Stimulated activated CD4-positive, alpha-beta T cell treated with anti-CD3 and anti-CD28 coated beads, TNF-alpha, amount 100 ng/mL, for 4 hours (primary cell): ENCODE measurements around the gene MVB12A.

Experiments
- DNase-seq, 3 experiments: peaks; one replicate each; pipeline ENCODE4 v3.0.0-alpha.2; 2020; ENCODE audit warnings: low read depth in 3 of 3

Gene MVB12A

DNA sequence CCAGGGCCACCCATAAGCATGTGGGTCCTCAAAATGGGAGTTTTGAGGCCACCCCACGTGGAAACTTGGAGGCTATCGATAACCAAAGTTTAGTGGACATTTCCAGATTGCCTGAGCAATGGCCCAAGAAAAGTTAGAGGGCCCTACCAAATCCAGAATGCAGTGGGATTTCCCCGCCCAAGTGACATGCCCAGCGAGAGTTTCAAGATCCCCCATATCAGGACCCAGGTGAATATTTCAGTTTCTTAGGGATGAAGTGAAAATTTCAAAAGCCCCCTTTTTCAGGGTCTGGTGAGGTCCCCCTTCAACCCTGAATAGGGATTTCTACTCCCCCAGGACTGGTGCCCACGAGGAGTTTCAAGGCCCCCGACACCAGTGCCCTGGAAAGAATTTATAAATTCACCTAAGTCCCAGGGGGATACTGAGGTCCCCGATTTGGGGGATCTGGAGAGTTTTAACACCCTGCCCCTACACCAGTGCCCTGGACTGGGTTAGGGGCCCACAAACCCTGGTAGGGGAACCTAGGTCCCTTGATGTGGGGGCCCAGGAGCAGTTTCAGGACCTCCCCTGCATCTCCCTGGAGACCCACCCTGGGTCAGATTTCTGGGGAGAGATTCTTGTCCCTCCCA is 15.1 kb upstream of the MVB12A start:
- no peak for DNase-seq

DNA sequence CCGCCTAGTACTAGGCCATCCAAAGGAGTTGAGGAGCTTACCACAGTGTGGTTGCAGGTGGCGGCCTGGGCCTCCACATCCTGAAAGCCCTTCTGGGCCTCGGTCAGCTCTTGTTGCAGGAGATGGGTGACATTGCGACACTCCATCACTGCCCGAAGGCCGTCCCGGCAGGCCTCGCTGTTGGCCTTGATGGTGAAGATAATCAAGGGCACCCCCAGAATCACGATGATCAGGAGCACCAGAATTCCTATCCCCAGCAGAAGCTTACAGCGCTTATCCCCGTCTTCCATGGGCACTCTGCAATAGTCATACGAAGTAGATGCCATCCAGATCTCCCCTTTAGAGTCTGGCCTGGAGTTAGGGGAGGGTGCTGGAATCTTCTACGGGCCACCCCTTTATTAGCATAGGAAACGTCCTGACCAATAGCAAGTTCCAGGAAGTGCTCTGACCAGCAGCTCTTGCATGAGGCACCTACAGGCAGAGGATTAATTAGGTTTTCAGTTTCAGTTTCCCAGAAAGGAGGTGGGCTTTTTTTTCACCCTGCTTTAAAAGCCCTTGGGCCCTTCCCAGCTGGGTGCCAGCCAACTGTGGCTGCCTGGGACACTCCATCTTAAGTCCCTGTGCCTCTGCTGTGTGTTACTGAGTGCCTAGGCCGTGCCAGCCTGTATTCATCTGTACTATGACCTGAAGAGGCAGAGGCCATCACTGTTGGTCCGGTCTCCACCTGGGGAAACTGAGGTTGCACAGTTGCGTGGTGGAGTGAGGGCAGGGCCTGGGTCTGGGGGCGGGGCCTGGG is 14.4 kb upstream of the MVB12A start, which contains the start of gene BST2:
Gene BST2, minus strand, starts transcription at position 381 of the 796 bp plus-strand sequence. Its CDS starts 55 bp downstream, at position 326.
- DNase-seq: peak in 1 of 3 experiments; percentile 29

DNA sequence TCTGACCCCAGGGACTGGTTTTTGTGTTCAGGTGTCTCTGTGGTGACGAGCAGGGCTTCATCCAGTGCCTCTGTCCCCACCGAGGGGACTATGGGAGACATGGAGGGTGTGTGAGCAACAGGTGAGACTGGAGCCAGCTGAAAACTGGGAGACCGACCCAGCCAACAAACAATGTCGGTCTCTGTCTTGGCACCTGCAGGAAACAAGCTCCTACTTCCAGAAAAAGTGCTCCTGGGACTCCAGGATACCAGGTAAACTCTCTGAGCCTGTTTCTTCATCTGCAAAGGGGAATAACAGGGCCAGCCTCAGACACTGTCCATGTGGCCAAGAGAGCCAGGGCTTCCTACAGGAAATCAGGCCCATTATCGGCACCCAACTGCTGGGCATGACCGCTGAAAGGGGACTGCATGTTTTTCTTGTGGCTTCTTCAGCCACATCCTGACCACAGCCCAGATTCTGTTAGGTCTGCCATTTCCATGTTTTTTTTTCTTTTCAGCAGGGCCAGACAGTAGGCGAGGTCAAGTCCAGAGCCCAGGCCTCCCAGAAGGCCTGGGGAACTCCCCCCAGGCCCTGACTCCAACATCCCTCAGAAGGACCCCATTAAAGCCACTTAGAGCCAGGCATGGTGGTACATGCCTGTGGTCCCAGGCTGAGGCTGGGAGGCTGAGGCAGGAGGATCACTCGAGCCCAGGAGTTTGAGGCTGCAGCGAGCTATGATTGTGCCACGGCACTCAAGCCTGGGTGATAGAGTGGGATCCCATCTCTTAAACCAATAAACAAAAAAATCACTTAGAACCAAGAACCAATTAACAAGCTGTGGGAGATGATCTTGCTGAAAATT is 13.6 kb upstream of the MVB12A start:
- no peak for DNase-seq

DNA sequence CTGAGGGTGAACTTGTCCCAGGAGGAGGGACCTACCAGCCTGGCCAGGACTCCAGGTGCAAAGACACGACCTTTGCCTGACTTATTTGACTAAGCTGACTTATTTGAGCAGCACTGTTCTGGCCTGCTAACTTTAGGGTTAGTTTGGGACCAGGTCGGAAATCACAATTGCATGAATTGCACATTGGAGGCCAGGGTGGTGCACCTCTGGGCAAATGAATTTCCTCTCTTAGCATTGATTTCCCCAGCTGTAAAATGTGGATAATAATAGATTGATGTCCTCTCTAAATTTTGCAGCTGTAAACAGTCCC is 13.0 kb upstream of the MVB12A start:
- no peak for DNase-seq

DNA sequence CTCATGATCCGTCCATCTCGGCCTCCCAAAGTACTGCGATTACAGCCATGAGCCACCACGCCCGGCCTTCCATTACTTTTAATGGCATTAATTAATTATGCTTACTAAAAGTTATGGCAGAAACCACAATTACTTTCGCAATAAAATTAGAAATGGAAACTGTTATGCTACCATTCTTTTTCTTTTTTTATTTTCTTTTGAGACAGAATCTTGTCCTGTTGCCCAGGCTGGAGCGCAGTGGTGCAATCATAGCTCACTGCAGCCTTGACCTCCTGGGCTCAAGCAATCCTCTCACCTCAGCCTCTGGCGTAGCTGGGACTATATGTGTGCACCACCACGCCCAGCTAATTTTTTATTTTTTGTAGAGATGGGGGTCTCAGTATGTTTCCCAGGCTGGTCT is 9.9 kb upstream of the MVB12A start:
- no peak for DNase-seq

DNA sequence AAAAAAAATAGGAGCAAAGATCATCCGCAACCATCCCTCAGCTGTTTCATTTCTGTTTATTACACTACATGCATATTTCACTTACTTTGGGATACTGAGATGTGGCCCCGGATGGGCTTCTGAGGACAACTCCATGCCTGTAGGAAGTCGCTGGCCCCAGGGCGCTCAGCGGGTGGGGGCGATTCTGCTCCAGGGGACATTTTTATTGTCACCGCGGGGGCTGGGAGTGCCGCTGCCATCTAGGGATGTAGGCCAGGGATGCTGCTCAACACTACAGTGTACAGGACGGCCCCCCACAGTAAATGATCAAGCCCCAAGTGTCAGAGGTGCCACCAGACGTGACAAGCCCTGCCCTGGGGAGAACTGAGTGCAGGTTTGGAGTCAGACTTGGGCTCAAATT is 8.0 kb upstream of the MVB12A start:
- no peak for DNase-seq

DNA sequence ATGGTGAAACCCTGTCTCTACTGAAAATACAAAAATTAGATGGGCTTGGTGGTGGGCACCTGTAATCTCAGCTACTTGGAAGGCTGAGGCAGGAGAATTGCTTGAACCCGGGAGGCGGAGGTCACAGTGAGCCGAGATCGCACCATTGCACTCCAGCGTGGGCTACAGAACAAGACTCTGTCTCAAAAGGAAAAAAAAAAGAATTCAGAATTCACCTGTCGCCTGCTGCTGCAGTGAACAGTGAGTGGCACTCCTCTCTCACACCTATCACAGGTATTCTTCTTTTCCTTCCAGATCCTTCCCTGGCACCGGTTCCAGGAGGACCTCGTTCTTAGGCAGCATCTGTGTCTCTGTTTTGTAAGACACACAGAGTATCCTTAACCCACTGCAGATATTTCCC is 5.8 kb upstream of the MVB12A start:
- DNase-seq: no peak

DNA sequence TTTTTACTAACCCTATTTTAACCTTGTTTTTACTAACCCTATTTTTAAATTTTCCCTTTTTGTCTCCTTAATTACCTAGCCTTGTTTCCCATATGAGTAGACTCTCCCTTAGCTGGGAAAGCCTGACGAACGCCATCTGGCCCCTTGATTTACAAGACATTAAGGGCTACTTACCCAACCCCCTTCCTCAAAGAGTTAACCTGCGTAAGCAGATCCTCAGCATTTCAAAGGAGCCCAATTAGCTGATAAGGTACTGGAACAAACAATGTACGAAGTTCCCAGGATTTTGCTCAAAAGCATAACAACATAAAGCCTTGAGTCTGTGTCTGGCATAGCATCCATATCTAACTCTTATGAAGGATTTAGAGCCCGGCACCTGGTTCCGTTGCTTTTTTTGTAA is 4.7 kb upstream of the MVB12A start:
- no peak for DNase-seq

DNA sequence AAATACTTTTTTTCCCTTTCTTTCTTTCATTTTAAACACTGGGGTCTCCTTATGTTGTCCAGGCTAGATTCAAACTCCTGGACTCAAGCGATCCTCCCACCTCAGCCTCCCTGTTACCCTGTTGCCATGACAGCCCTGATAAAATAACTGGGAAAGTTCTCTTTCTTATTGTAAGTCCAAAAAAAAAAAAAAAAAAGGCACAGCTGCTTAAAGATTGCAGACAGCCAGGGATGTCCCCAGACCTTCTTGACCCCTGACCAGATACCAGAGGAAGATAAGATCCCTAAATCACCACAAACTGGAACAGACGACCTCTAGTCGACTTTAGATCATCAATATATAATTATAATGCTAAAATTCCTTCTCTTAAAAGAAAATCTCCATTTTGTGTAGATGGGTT is 1.1 kb upstream of the MVB12A start:
- no peak for DNase-seq

DNA sequence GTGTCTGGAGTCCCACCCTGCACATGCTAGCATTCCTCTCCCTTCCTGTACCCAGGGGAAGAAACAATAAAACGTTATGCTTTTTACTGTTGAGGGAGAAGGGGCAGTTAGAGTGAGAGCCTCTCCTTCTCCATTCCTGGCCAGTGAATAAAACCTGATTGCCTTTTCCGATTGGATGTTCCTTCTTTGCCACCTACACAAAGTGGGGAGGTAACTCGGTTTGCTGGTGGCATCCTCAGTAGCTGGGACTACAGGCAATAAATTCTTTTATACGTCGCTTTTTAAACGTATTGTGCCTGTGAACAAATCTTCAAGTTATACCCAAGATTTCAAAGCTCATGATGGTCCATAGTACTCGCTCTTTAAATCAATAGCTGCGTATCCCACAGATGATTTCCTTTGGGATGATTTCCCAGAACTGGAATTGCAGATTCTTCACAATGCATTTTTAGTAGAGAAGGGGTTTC is 660 bp upstream of the MVB12A start:
- DNase-seq: no peak

DNA sequence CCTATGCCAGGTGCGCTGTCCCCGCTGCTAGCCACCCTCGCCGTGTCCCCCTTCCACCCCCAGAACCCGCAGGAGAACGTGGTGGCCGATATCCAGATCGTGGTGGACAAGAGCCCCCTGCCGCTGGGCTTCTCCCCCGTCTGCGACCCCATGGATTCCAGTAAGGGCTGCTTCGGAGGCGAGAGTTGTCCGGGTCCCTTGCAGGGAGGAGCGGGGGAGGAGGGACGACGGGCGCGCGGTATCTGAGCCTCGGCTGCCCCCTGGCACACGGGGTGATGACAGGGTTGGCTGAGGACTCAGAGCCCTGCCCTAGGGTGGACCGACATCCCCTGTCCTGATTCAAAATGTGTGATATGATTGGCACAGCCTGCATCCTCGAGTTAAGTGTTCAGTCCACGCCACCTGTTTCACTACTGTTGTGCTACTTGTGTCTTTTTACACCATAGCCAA is 653 bp downstream of the MVB12A start:
- no peak for DNase-seq

DNA sequence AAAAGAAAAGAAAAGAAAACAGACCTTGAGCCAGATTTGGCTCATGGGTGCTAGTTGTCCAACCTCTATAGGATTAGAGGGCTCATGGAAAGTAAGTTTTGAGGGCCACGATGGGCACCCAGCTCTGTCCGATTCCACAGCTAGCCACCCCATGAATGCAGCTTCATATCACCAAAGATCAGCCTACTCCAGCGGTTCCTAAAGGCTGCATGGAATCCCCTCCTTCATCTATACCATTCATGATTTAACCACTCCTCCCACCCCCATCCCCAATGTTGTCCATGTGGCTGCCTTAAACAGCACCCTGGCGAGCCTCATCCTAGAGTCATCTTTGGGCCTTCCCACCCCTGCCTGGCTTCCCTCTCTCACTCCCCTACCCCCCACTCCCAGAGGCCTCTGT is 2.1 kb downstream of the MVB12A start:
- no peak for DNase-seq

DNA sequence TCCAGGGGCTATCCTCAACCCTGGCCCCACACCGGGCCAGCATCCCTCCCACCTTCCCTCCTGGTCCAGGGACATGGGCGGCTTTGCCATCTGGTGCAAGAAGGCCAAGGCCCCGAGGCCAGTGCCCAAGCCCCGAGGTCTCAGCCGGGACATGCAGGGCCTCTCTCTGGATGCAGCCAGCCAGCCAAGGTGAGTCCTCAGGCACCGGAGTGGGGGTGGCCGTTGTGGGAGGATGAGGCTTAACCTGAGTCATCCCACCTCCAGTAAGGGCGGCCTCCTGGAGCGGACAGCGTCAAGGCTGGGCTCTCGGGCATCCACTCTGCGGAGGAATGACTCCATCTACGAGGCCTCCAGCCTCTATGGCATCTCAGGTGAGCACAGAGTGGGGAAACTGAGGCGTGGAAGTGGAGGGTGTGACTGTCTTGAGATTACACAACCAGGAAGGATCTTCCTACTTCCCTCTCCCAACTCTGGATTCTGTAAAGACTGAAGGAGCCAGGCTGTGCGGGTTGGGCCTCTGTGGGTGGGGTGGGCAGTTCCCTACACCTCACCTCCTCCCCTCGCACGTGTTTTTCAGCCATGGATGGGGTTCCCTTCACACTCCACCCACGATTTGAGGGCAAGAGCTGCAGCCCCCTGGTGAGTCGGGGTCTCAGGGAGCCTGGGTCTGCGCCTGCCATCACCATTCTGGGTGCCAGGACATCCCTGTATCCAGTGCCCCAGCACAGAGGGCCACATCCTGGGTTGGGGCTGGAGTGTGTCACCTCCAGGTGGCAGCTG is 3.8 kb downstream of the MVB12A start:
- DNase-seq: no peak

DNA sequence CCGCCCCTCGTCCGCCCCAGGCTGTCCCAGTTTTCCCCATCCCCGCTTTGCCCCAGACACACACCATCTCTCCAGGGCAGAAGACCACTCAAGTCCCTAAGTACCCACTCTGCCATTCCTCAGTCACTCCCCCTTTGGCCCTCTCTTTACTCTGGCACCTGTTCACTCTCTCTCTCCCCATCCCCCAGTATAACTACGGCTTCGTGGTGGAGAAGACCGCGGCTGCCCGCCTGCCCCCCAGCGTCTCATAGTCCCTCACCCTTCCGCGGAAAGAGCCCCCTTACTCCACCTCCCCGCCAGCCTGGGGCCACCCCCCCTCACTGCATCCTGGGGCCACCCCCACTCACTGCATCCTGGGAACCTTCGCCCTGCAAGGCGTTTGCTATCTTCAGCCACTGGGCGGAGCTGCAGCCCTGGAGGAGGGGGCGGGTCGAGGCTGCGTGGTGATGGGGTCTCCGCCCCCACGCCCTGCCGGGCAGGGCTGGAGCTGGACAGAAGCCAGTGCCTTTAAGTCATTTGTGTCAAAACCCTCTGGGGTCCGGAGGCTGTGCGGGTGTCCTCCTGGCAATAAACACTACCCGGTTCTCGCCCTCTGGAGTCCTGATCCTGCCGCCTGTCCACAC is 5.0 kb downstream of the MVB12A start:
- DNase-seq: no peak

DNA sequence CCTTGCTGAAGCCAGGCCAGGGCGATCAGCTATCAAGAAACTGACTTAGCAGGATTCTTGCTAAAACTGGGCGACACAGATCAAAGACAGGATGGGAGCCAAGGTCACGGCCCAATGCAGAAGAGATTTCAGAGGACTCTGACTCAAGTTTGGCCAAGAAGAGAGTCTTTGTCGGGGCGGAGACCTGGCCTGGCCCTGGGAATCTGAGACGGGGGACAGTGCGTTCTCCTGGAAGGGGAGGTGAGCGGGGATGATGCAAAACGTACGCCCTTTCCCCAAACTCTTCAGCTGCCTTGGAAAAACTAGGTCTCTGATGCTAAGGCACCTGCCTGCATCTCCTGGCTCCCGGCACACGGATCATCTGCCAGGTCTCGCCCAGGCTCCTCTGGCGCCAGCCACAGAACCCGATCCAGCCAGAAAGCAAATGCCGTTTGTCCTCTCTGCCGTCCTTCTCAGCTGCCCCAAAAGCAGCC is 9.8 kb downstream of the MVB12A start:
- no peak for DNase-seq

DNA sequence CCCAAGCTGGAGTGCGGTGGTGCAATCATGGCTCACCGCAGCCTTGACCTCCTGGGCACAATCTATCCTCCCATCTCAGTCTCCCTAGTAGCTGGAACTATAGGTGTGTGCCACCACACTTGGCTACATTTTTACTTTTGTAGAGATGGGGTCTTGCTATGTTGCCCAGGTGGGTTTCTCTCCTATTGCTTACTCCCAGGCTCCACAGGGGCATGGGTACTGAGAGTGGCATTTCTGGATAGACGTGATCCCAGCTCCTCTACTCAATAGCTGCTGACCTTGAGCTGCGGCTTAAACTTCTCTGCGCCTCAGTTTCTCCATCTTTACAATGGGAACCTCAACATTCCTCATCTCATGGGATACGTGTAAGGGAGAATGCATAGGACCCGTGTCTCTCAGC is 11.6 kb downstream of the MVB12A start:
- no peak for DNase-seq

DNA sequence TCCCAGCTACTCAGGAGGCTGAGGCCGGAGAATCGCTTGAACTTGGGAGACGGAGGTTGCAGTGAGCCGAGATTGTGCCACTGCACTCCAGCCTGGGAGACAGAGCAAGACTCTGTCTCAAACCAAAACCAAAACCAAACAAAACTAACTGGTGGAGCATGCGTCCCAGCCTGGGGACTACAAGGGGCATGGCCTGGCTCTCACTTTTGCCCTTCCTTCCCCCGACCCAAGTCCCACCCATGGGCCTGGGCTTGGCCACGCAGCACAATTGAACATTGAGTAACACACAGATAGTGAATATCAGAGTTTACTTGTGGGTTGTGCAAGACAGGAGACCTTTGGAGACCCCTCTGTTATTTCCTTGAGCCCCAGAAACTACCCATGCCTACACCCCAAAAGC is 15.4 kb downstream of the MVB12A start:
- no peak for DNase-seq

DNA sequence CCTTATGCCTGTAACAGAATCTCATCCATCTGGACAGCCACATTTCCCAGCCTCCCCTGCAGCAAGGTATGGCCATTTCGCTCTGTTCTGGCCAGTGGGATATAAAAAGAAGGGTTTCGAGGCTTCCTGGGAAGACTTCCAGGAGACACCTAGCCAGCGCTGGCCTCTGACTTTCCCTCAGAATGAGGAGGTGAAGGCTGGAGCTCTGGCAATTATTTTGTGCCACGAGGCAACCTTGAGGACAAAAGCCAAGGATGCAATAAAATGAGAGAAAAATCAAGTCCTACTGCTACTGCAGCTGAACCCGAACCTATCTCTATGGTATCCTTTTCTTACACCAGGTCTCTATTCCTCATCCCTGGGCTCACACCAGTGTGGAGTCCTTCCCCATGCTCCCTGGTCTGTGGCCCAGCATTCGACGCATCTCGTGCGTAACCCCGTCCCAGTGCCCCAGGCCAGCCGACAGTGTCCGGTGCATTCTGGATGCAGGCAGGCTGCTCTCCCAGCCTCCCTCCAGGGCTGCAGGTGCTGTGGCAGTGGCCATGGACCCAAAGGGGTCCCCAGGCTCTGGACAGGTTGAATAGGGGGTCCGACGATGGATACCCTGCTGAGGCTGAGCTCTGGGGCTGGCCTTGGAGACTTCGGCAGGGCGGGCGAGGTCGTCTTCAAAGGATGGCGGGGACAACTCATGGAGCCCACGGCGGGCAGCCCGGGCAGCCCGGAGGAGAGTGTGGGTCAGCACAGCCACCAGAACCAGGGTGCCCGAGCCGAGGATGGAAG is 16.4 kb downstream of the MVB12A start:
- no peak for DNase-seq

DNA sequence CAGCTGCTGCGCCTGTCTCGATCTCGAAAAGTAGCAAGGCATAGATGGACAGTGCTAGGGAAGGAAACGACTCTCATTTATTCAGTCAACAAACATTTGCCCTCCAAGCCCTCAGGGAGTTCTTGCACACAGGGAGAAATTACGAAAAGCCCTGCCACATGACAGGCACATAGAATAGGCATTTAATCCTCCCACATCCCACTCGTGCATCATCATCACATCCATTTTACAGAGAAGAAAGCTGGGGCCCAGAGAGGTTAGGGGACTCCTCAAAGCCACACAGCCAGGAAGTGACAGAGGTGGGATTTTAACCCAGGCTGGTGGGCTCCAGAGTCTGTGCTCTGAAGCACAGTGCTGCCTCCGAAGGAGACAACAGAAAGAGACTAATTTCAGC is 17.0 kb downstream of the MVB12A start:
- DNase-seq: no peak

DNA sequence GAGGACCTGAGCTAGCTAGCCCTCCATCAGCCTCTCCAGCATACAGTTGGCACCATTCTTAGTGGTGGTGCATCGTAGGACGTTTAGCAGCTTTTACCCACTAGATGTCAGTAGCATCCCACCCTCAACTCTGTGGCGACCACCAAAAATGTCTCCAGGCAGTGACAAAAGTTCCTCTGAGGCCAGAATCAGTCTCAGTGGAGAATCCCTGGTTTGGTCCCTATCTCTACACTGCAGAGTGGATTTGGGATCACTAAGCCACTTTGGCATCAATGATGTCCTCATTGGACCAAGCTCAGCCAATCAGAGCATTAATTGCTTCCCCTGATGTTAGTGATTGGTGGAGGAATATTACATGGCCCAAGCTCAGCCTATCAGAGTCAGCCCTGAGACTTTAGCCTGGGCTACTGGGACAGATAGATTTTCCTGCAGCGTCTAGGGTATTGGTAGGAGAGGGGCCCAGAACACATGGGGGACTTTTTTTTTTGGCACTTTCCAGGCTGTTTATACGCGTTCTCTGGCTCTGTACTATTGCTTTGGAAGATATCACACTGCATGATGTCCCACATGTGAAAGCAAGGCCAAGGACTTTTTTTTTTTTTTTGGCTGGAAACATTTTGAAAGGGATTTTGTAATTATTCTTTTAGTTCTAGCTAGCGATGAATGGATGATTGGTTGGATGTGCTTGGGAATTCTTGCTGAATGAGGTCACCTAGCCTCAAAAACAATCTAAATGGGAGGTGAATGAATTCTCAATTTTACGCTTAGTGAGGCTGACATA is 21.6 kb downstream of the MVB12A start:
- DNase-seq: no peak
